Activated CD4-positive, alpha-beta T cell treated with anti-CD3 and anti-CD28 coated beads for 4 hours (primary cell): ENCODE measurements around the gene SLC29A2.
A peak's percentile ranks its signal among the peaks of the same experiment; 100 is the strongest.
"Not testable (repeated sequence)": the region's sequence is repeated elsewhere in the genome, so short reads cannot be mapped to it uniquely, and the experiment has no call there.

Experiments used
- DNase-seq, 2 donors: peaks; one replicate each; pipeline ENCODE4 v3.0.0-alpha.2; 2020

The SLC29A2 gene

GRCh38 chr11:66384316-66384715, 12.8 kb upstream of the SLC29A2 start:
- not testable (repeated sequence) for DNase-seq

GRCh38 chr11:66380264-66380663, 8.7 kb upstream of the SLC29A2 start:
- DNase-seq, result not testable (repeated sequence)

GRCh38 chr11:66373690-66374287, 2.2 kb upstream of the SLC29A2 start:
- not testable (repeated sequence) for DNase-seq

- no peak for DNase-seq
Measured at GRCh38 chr11:66373265-66373664, 1.7 kb upstream of the SLC29A2 start.

DNA sequence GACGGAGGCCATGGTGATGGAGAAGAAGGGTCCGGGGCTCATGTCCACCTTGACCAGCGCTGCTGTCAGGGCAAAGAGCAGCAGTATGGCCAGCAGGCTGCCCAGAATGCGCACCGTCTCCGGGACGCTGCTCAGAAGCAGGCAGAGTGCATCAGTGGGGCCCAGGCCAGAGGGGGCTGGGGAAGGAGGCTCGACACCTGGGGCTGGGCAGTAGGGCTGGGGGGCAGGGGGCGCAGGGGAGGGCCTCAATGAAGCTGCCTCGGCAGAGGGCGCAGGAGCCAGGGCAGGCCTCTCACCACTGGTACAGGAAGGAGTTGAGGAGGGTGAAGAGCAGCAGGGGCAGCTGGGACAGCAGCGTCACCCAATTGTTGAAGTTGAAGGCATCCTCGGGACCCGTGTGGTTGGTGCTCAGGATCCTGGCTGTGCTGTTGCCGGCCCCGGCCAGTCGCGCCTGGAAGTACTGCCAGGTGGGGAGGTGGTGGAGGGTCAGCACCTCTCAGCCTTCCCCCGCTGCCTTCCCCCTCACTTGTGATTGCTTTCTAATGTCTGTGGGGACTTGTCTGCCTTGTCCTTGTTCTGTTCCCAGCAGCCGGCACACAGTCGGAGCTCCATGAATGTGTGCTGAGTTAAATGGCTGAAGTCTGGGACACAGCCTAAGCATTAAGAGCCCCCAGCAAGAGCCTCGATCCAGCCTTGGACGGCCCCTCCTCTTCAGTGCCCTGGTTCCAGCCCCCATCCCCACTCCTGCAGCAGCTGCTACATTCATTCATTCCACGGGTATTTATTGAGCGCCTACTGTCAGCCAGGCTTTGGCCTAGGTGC, 2.3 kb downstream of the SLC29A2 start:
- DNase-seq, result no peak

- DNase-seq, result no peak
Measured at GRCh38 chr11:66368484-66368883, 3.1 kb downstream of the SLC29A2 start.

DNA sequence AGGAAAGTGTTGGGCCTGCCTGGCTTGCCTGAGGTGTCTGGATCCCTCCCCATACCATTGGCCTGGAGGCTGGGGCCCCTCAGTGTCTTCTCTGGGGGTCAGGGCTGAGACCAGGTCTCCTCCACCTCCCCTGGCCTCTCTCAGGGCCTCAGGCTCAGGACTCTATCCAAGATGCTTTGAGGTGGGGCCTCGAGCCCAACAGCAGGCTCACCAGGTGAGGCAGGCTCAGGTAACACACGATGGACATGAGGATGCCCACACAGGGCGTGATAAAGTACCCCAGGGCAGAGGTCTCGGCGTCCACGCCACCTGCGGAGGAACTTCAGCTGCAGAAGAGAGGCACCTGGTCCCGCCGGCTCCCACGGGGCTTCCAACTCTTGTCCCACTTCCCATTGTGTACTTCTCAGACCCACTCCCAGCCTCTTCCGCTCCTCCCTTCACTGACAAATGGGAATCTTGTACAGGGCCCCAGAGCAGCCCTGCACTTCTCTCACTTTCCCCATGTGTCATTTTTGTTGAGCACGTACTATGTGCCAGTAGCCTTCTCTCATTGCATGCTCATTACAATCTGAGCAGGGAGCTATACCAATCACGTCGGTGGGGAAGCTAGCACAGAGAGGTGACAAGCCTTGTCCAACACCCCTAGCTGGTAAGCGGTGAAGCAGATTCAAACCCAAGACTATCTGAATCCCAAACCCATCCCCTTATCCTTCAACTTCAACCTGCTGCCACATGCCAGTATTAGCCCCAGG, 3.8 kb downstream of the SLC29A2 start:
- DNase-seq, result no peak

GRCh38 chr11:66366844-66367477, 4.6 kb downstream of the SLC29A2 start:
- no peak for DNase-seq

DNA sequence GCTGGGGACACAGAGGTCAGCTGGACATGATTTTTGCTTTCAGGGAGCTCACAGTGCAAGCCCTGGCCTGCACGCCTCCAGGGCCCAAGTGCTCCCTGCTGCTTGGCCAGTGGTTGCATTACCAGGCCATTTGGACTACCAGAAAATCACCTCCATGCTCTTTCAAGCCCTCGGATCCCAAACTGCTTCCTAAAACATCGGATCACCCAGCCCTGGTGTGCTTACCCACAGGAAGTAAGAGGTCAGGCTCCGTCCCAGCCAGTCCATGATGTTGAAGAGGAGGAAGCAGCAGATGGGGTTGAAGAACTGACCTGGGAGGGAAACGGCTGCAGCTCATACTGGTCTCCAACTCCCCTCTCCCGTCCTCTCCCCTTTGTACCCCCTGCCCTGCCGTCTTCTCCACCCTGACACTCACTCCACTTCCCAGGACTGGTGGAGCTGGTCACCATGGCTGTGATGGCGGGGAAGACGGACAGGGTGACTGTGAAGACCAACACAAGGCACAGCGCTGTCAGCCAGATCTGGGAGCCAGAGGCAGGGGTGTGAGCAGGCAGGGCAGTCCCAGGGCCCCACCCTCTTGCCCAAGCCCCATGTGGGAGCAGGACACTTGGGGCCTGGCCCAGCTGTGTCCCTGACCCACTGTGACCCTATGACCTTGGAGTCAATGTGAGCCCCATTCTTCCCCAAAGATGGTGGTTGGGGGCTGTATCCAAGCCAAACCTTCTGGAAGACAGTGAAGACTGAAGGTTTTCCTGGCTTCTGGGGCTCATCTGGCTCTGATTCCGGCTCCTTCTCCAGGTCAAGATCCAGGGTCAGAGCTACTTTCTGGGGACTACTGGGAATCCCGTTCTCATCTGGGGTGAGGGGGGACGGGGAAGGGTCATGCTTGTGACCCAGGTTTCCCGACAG, 5.6 kb downstream of the SLC29A2 start:
- DNase-seq, result no peak

DNA sequence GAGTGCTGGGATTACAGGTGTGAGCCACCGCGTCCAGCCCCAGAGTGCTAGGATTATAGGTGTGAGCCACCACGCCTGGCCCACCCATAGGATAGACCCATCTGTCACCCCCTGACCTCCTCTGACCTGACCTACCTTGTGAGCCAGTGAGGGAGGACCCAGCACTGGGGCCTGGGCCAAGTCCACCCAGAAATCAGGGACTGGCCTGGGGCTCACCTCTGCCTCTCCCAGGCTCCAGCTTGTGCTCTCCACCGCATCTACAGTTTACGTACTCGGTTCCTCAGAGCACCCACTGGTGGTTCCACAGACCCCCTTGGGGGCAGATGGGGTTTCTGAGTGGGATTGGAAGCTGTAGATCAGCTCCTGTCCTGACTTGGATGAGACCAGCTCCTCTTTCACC, 6.4 kb downstream of the SLC29A2 start:
- DNase-seq, result no peak

- DNase-seq, result peak; percentile 44 to 70
Measured at GRCh38 chr11:66363805-66364535, 7.6 kb downstream of the SLC29A2 start.

- no peak for DNase-seq
Measured at GRCh38 chr11:66363187-66363601, 8.4 kb downstream of the SLC29A2 start.

GRCh38 chr11:66362481-66363147, 8.9 kb downstream of the SLC29A2 start:
- no peak for DNase-seq

DNA sequence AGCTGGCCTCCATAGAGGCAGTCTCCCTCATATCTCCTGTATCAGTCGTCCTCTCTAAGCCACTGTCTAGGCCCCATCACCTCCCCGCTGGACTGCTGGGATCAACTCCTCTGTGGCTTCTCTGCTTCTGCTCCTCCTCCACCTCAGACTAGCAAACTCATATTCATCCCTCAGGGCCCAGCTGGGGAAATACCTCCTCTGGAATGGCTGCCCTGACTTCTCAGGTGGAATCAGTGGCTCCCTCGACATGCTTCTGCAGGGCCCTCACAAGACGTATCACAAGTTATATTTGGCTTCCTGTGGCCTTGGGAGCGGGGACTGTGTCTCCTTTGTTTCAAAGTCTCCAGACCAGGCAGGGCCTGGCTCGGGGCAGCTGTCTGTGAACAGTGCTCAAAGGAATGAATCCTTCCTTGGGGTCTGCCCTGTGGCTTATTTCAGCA, 10.0 kb downstream of the SLC29A2 start:
- DNase-seq, result no peak

DNA sequence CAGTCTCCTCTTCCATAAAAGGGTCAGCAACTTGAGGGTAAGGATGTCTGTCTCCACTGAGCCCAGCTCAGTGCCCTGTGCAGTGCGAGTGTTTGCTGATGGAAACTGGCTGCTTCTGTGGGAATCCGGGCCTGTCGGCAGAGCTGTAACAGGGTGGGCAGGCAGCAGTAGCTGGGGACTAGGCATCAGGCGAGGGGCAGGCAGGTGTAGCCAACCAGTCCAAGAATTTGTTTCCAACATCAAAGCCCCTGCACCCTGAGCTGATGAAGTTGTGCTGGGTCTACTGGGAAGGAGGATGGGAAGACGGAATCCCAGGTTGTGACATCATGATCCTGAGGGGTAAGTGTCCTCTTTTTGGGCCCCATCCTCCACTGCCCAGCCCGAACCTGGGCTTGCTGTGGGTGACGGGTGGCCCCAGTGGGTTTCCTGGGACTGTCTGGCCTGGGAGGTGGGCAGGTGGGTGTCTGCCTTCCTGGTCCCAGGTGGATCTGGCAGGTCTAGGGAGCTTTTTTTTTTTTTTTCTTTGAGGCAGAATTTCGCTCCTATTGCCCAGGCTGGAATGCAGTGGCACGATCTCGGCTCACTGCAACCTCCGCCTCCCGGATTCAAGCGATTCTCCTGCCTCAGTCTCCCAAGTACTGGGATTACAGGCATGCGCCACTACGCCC, 11.0 kb downstream of the SLC29A2 start:
- no peak for DNase-seq

GRCh38 chr11:66359662-66360087, 11.9 kb downstream of the SLC29A2 start:
- no peak for DNase-seq

- DNase-seq, result not testable (repeated sequence)
Measured at GRCh38 chr11:66350560-66351235, 20.9 kb downstream of the SLC29A2 start.

DNA sequence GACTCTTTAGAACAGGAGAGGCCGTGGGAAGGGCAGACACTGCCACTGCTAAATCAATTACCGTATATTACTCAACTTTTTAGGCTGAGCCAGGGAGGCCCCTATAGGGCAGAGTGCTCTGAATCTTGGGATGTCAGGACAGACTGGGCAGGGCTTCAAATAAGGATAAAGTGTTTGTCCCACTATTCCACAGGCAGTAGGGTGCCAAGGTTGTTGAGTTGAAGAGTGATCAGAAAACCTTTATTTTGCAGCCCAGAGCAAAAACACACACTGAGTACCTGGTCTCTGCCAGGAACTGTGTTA, 22.5 kb downstream of the SLC29A2 start:
- DNase-seq, result no peak

DNA sequence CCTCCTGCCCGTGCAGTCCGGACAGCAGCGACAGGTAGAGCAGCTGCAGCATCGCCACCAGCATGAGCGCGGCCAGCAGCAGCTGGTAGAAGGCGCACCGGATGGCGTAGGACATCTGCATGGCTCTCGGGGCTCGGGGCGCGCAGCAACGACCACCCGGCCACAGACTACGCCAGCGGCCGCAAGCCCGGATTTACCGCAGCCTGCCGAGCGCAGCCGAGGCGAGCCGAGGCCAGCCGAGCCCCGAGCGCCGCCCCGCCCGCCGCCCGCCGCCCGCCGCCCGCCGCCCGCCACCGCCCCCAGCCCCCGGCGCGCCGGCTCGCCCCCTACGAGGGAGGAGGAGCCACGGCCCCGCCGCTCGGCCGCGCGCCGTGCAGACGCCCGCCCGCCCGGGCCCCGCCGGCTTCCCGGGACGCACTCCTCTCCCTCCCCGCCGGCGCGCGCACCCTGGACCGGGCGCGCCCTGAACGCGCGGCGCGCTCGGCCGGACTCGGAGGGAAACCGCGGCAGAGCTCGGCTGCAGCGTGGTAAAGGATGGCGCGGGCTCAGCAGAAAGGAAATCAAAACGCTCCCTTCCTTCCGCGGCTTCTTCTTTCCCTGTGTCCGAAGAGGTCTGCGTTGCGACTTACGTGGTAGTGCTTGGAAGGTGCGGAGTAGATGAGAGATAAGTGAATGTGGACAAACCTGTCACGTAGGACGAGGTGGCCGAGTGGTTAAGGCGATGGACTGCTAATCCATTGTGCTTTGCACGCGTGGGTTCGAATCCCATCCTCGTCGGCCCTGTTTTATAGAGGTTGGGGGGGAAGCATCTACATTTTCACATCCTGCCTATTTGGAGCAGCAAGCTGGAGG, 23.9 kb downstream of the SLC29A2 start, which contains the start of gene B4GAT1:
Gene B4GAT1 (minus strand): TSS at position 205 of the 852 bp plus-strand sequence. CDS start 84 bp downstream, at position 121.
- DNase-seq, result peak; percentile 75 to 77
